HUES6 (cell line): ENCODE results near the gene ADGRD1.

ENCODE experiments used
- H3K27ac ChIP-seq: 2 replicates; pipeline ENCODE4 v1.7.0; 2013; ENCODE audit warnings: low read depth, mild to moderate bottlenecking, low read length, inconsistent platforms
- H3K27me3 ChIP-seq: 2 replicates; pipeline ENCODE4 v1.6.1; 2013; ENCODE audit warnings: low read length; ENCODE audit not compliant: control insufficient read depth, insufficient read depth
- H3K36me3 ChIP-seq: 2 replicates; pipeline ENCODE4 v1.6.1; 2013; ENCODE audit warnings: low read length; ENCODE audit not compliant: control insufficient read depth, insufficient read depth
- H3K4me1 ChIP-seq: 2 replicates; pipeline ENCODE4 v1.6.1; 2013; ENCODE audit warnings: low read length; ENCODE audit not compliant: control insufficient read depth, insufficient read depth
- H3K4me3 ChIP-seq: 2 replicates; pipeline ENCODE4 v1.5.1; 2013; ENCODE audit warnings: low read depth, low read length
- H3K9ac ChIP-seq: one replicate; pipeline ENCODE4 v1.6.1; 2013; ENCODE audit warnings: mild to moderate bottlenecking, low read length
- H3K9me3 ChIP-seq: 2 replicates; pipeline ENCODE4 v1.6.1; 2013; ENCODE audit warnings: low read depth, low read length; ENCODE audit not compliant: control insufficient read depth, insufficient read depth

The ADGRD1 gene

GRCh38 chr12:131082290-131083194 lies 128.8 kb downstream of the ADGRD1 start:
- no peaks in the 10 kb centered on the region for H3K4me1 ChIP-seq
- H3K4me3 ChIP-seq: no peak overlapping the region
- H3K36me3 ChIP-seq: no peaks in the 10 kb centered on the region
- H3K27ac ChIP-seq: no peak overlapping the region
- H3K27me3 ChIP-seq: no peaks in the 10 kb centered on the region
- no peaks in the 10 kb centered on the region for H3K9me3 ChIP-seq
- H3K9ac ChIP-seq: no peak overlapping the region

GRCh38 chr12:131084341-131085011 lies 130.8 kb downstream of the ADGRD1 start:
- Histone ChIP-seq H3K4me3 (no peak overlapping the region), H3K9ac (no peak overlapping the region), H3K4me1 (no peaks in the 10 kb centered on the region), H3K36me3 (no peaks in the 10 kb centered on the region), H3K27ac (no peak overlapping the region), H3K9me3 (no peaks in the 10 kb centered on the region), H3K27me3 (no peaks in the 10 kb centered on the region)

- Histone ChIP-seq H3K9me3 (no peaks in the 10 kb centered on the region), H3K4me1 (no peaks in the 10 kb centered on the region), H3K36me3 (no peaks in the 10 kb centered on the region), H3K9ac (no peak overlapping the region), H3K27me3 (no peaks in the 10 kb centered on the region), H3K4me3 (no peak overlapping the region), H3K27ac (no peak overlapping the region)
These were observed 131.6 kb downstream of the ADGRD1 start for GRCh38 chr12:131085125-131085815.

- H3K27me3 ChIP-seq: no peaks in the 10 kb centered on the region
- H3K36me3 ChIP-seq: no peaks in the 10 kb centered on the region
- no peaks in the 10 kb centered on the region for H3K9me3 ChIP-seq
- no peaks in the 10 kb centered on the region for H3K4me1 ChIP-seq
- H3K4me3 ChIP-seq: no peak overlapping the region
- no peak overlapping the region for H3K27ac ChIP-seq
- no peak overlapping the region for H3K9ac ChIP-seq
These were observed 132.3 kb downstream of the ADGRD1 start for GRCh38 chr12:131085816-131086591.

GRCh38 chr12:131087302-131087818 lies 133.7 kb downstream of the ADGRD1 start:
- H3K36me3 ChIP-seq: no peaks in the 10 kb centered on the region
- no peak overlapping the region for H3K9ac ChIP-seq
- H3K4me1 ChIP-seq: no peaks in the 10 kb centered on the region
- no peak overlapping the region for H3K27ac ChIP-seq
- H3K9me3 ChIP-seq: no peaks in the 10 kb centered on the region
- no peaks in the 10 kb centered on the region for H3K27me3 ChIP-seq
- no peak overlapping the region for H3K4me3 ChIP-seq

- Histone ChIP-seq H3K4me1 (no peaks in the 10 kb centered on the region), H3K36me3 (no peaks in the 10 kb centered on the region), H3K9ac (no peak overlapping the region), H3K27ac (no peak overlapping the region), H3K4me3 (no peak overlapping the region), H3K9me3 (no peaks in the 10 kb centered on the region), H3K27me3 (no peaks in the 10 kb centered on the region)
These were observed 134.4 kb downstream of the ADGRD1 start for GRCh38 chr12:131087991-131088700.

GRCh38 chr12:131088701-131089530 lies 135.2 kb downstream of the ADGRD1 start:
- Histone ChIP-seq H3K27ac (no peak overlapping the region), H3K27me3 (no peaks in the 10 kb centered on the region), H3K4me3 (no peak overlapping the region), H3K36me3 (no peaks in the 10 kb centered on the region), H3K9me3 (no peaks in the 10 kb centered on the region), H3K4me1 (no peaks in the 10 kb centered on the region), H3K9ac (no peak overlapping the region)

- no peak overlapping the region for H3K9ac ChIP-seq
- H3K27ac ChIP-seq: no peak overlapping the region
- H3K36me3 ChIP-seq: no peaks in the 10 kb centered on the region
- no peaks in the 10 kb centered on the region for H3K9me3 ChIP-seq
- H3K4me3 ChIP-seq: no peak overlapping the region
- H3K27me3 ChIP-seq: no peaks in the 10 kb centered on the region
- no peaks in the 10 kb centered on the region for H3K4me1 ChIP-seq
These were observed 136.0 kb downstream of the ADGRD1 start for GRCh38 chr12:131089531-131090273.
